HepG2 (cell line): ENCODE measurements around the gene HEXIM1. TPM values are rescaled to one million over a fixed set of nuclear protein-coding genes. Genes with fewer than 3 reads are reported as not detected.
A peak's percentile ranks its signal among the peaks of the same experiment; 100 is the strongest.

ENCODE experiments used
- EED ChIP-seq: sonication (generic); formaldehyde crosslinking; IDR thresholded peaks from 2 replicates; pipeline ENCODE4 v1.5.0; 2020; ENCODE audit warnings: mild to moderate bottlenecking, missing genetic modification reagents
- HMGXB3 ChIP-seq: sonication (generic); formaldehyde crosslinking; IDR thresholded peaks from 2 replicates; pipeline ENCODE4 v1.4.0; 2020; ENCODE audit warnings: missing genetic modification reagents, borderline replicate concordance
- IRF2 ChIP-seq: IDR thresholded peaks from 2 replicates; pipeline ENCODE4 v1.6.1; 2018; ENCODE audit warnings: missing genetic modification reagents, missing compliant biosample characterization
- KDM4B ChIP-seq: sonication (generic); formaldehyde crosslinking; IDR thresholded peaks from 2 replicates; pipeline ENCODE4 v1.4.0; 2020; ENCODE audit warnings: missing genetic modification reagents
- MXD3 ChIP-seq: IDR thresholded peaks from 2 replicates; pipeline ENCODE4 v1.6.1; 2016; ENCODE audit warnings: mild to moderate bottlenecking, missing biosample characterization, missing genetic modification reagents
- NR1H2 ChIP-seq: sonication (generic); formaldehyde crosslinking; IDR thresholded peaks from 2 replicates; pipeline ENCODE4 v1.8.1; 2022; ENCODE audit warnings: low read depth, missing genetic modification reagents, borderline replicate concordance
- NR2C2 ChIP-seq: sonication (generic); formaldehyde crosslinking; IDR thresholded peaks from 2 replicates; pipeline ENCODE4 v1.4.0; 2020; ENCODE audit warnings: missing genetic modification reagents, mild to moderate bottlenecking, moderate library complexity, borderline replicate concordance
- PBX3 ChIP-seq: sonication (generic); formaldehyde crosslinking; IDR thresholded peaks from 2 replicates; pipeline ENCODE4 v1.8.1; 2023; ENCODE audit warnings: missing genetic modification reagents, inconsistent platforms, borderline replicate concordance
- POLR2AphosphoS2 ChIP-seq: IDR thresholded peaks from 2 replicates; pipeline ENCODE4 v1.6.1; 2011; ENCODE audit warnings: low read depth, low read length, improper control_type of control experiment
- SRF ChIP-seq: IDR thresholded peaks from 2 replicates; pipeline ENCODE4 v1.6.1; 2011; ENCODE audit warnings: mild to moderate bottlenecking, low read depth, low read length, moderate library complexity
- ZBTB38 ChIP-seq: sonication (generic); formaldehyde crosslinking; IDR thresholded peaks from 2 replicates; pipeline ENCODE4 v1.5.1; 2020; ENCODE audit warnings: mild to moderate bottlenecking, missing genetic modification reagents
- ZKSCAN8 ChIP-seq: IDR thresholded peaks from 2 replicates; pipeline ENCODE4 v1.6.1; 2016; ENCODE audit warnings: borderline replicate concordance, missing genetic modification reagents, missing compliant biosample characterization
- ZNF224 ChIP-seq: sonication (generic); formaldehyde crosslinking; IDR thresholded peaks from 2 replicates; pipeline ENCODE4 v1.5.0; 2020; ENCODE audit warnings: mild to moderate bottlenecking, missing genetic modification reagents
- ZNF574 ChIP-seq: sonication (generic); formaldehyde crosslinking; IDR thresholded peaks from 2 replicates; pipeline ENCODE4 v1.4.0; 2020; ENCODE audit warnings: missing genetic modification reagents
- ZNF598 ChIP-seq: sonication (generic); formaldehyde crosslinking; IDR thresholded peaks from 2 replicates; pipeline ENCODE4 v1.5.1; 2020; ENCODE audit warnings: mild to moderate bottlenecking, missing genetic modification reagents, borderline replicate concordance
- polyA plus RNA-seq, 8 experiments: library from polyadenylated mRNA; depleted of rRNA in 3 of 8; stranded (reverse) in 7 of 8; unstranded in 1 of 8; fragments of >200 nt; fragmentation: Illumina TruSeq in 4 of 8; extraction: Trizol in 4 of 8; gene quantifications; 2 replicates each; pipeline versions ENCODE4 v1.2.1 to v1.2.3, GENCODE V29; 2011 to 2016; ENCODE audit warnings: low read depth in 4 of 8, missing spikeins in 1 of 8, mixed read lengths in 1 of 8; ENCODE audit not compliant: insufficient read depth in 1 of 8
- total RNA-seq, 5 experiments: library from RNA; depleted of rRNA; stranded (reverse); fragments of >200 nt; fragmentation: Illumina TruSeq; extraction: Trizol; gene quantifications; 2 replicates each; pipeline ENCODE4 v1.2.3, GENCODE V29; 2016; ENCODE audit warnings: low read depth in 1 of 5

Gene HEXIM1
- total and polyA plus RNA-seq, 2 of the 13 experiments (the other 11 are each of a cell fraction or from before 2014, with no cell fraction given): 10.5 to 16.6 TPM

- peak; percentile 87 for TF ChIP-seq ZNF574 (CRISPR knock-in tag)
- TF ChIP-seq ZBTB38 (CRISPR knock-in tag): no peak
- no peak; the same call in 1 of the 2 replicates for TF ChIP-seq ZNF224 (CRISPR knock-in tag)
- no peak for TF ChIP-seq EED (CRISPR knock-in tag)
- TF ChIP-seq ZKSCAN8 (CRISPR knock-in tag): no peak; the same call in 1 of the 2 replicates
- peak; percentile 27; the same call in 1 of the 2 replicates for TF ChIP-seq ZNF598 (CRISPR knock-in tag)
- TF ChIP-seq NR1H2 (CRISPR knock-in tag): no peak
- TF ChIP-seq NR2C2 (CRISPR knock-in tag): peak; percentile 95
- peak; percentile 88 for TF ChIP-seq POLR2AphosphoS2
- TF ChIP-seq PBX3: peak; percentile 89; the same call in 1 of the 2 replicates
- TF ChIP-seq MXD3 (CRISPR knock-in tag): peak; percentile 86; the same call in 1 of the 2 replicates
- TF ChIP-seq IRF2: peak; percentile 97
- TF ChIP-seq HMGXB3 (CRISPR knock-in tag): peak; percentile 90
- peak; percentile 79; the same call in 1 of the 2 replicates for TF ChIP-seq KDM4B
- TF ChIP-seq SRF: peak; percentile 8; the same call in 1 of the 2 replicates
Measured at GRCh38 chr17:45161288-45162024, 13.2 kb downstream of the HEXIM1 start, which contains the start of gene HEXIM2 (continued).
